Caco-2 (cell line): Measurements from ENCODE around the gene STRC. TPM values are rescaled to one million over a fixed set of nuclear protein-coding genes. Genes with fewer than 3 reads are reported as not detected.
A peak's percentile ranks its signal among the peaks of the same experiment; 100 is the strongest.
"Not testable (repeated sequence)": the region's sequence is repeated elsewhere in the genome, so short reads cannot be mapped to it uniquely, and the experiment has no call there.

Source experiments
- Bru-seq: library from RNA; stranded (reverse); fragments of 400-500 nt; gene quantifications from one replicate; lab custom pipeline; 2021; lab: Mats Ljungman, UMichigan
- BruChase-seq, 2 experiments: library from RNA; stranded (reverse); fragments of 400-500 nt; gene quantifications; one replicate each; lab custom pipeline; 2021; lab: Mats Ljungman, UMichigan
- BruUV-seq: library from RNA; stranded (reverse); fragments of 400-500 nt; replicated peaks from 2 replicates; lab custom pipeline; 2021; lab: Mats Ljungman, UMichigan
- CTCF ChIA-PET: fragments of 300-600 bp; sonication (Branson Sonifier 250); formaldehyde crosslinking; loops from one replicate; lab custom pipeline; 2022; ENCODE audit warnings: antibody characterized with exemption; lab: Charles Lee
- POLR2A ChIA-PET: fragments of 300-600 bp; sonication (Branson Sonifier 250); formaldehyde crosslinking; loops from one replicate; lab custom pipeline; 2022; ENCODE audit warnings: antibody characterized with exemption; lab: Charles Lee
- DNase-seq, 2 experiments: peaks; one replicate each; pipeline versions ENCODE4 v3.0.0 to v3.0.0-alpha.2; 2020 to 2022
- H3K27me3 ChIP-seq: replicated peaks from 2 replicates; pipeline ENCODE4 v1.6.0; 2011; ENCODE audit warnings: low read length; ENCODE audit not compliant: control insufficient read depth, insufficient read depth
- H3K36me3 ChIP-seq: 2 replicates; pipeline ENCODE4 v1.5.1; 2011; ENCODE audit warnings: low read length; ENCODE audit not compliant: control insufficient read depth, insufficient read depth
- H3K4me1 ChIP-seq: fragments of 250-450 bp; sonication (Bioruptor Pico); 2 replicates; pipeline ENCODE4 v1.5.1; 2020; ENCODE audit warnings: mild to moderate bottlenecking
- H3K4me3 ChIP-seq: 2 replicates; pipeline ENCODE4 v1.5.1; 2011; ENCODE audit warnings: low read depth, mild to moderate bottlenecking, control low read depth, low read length
- H3K9me3 ChIP-seq: fragments of 250-450 bp; sonication (Bioruptor Pico); 2 replicates; pipeline ENCODE4 v1.5.1; 2020; ENCODE audit warnings: mild to moderate bottlenecking, moderate library complexity
- H3K27ac Mint-ChIP-seq: one replicate; pipeline ENCODE4 v1.8.0; 2022; ENCODE audit warnings: mixed read lengths; ENCODE audit not compliant: unreplicated experiment
- H3K27me3 Mint-ChIP-seq: one replicate; pipeline ENCODE4 v1.8.0; 2022; ENCODE audit warnings: mixed read lengths; ENCODE audit not compliant: insufficient read depth, unreplicated experiment
- H3K36me3 Mint-ChIP-seq: one replicate; pipeline ENCODE4 v1.8.0; 2022; ENCODE audit warnings: mild to moderate bottlenecking, mixed read lengths; ENCODE audit not compliant: insufficient read depth, unreplicated experiment
- H3K4me1 Mint-ChIP-seq: one replicate; pipeline ENCODE4 v1.8.0; 2022; ENCODE audit warnings: low read depth, mixed read lengths; ENCODE audit not compliant: unreplicated experiment
- H3K4me3 Mint-ChIP-seq: one replicate; pipeline ENCODE4 v1.8.0; 2022; ENCODE audit warnings: mild to moderate bottlenecking, moderate library complexity, mixed read lengths; ENCODE audit not compliant: unreplicated experiment
- H3K9me3 Mint-ChIP-seq: one replicate; pipeline ENCODE4 v1.8.0; 2022; ENCODE audit warnings: mixed read lengths; ENCODE audit not compliant: unreplicated experiment
- intact Hi-C: fragments of 100-400 bp; cut with micrococcal nuclease; formaldehyde crosslinking; loops from one replicate; pipeline ENCODE4 v1.10.0; 2022; ENCODE audit not compliant: unreplicated experiment
- long read RNA-seq: library from polyadenylated mRNA; stranded (forward); transcript quantifications from one replicate; pipeline ENCODE4 v2.0.0, GENCODE V29; 2022
- total RNA-seq: library from RNA; stranded (reverse); gene quantifications from 2 replicates; pipeline ENCODE4 v1.2.3, GENCODE V29; 2022

The STRC gene
- 0.07 TPM in 1 of 2 replicates, not detected in the other for total RNA-seq
- Bru-seq, nascent RNA: percentile 8 among the genes with signal in this experiment
- percentile 13 among the genes with signal in this experiment for BruChase-seq, experiment 1, labeled RNA remaining after a 2-hour chase
- percentile 19 among the genes with signal in this experiment for BruChase-seq, experiment 2, labeled RNA remaining after a 6-hour chase
- long read RNA-seq: 0 reads

GRCh38 chr15:43618700-43619099, at the start of gene STRC:
Gene STRC (minus strand): TSS chr15:43618800. CDS start chr15:43618722, 78 bp downstream.
- BruUV-seq, H3K27ac Mint-ChIP-seq, H3K4me3 ChIP-seq, H3K36me3 ChIP-seq, H3K27me3 ChIP-seq, DNase-seq, CTCF ChIA-PET, intact Hi-C loops, H3K9me3 Mint-ChIP-seq, H3K36me3 Mint-ChIP-seq, H3K9me3 ChIP-seq, H3K27me3 Mint-ChIP-seq, POLR2A ChIA-PET, H3K4me1 ChIP-seq, H3K4me3 Mint-ChIP-seq, H3K4me1 Mint-ChIP-seq: not testable (repeated sequence)

DNA sequence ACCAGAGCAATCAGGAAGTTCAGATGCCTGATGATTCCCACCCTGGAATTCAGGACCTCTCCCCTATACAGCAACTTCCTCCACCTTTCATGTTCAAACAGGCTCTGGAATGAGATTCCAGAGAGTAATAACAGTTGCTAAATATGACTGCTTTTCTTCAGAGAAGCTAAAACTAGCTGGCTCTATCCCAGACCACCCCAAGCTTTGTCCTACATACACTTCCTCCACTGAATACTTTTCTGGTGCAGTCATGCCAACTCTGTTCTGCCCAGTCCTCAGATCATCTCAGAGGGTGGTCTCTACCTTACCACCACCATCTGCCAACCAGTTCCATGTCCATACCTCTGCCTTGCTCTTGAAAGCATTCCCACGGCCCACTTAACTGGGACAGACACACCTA, 47.6 kb upstream of the STRC start:
- H3K4me1 Mint-ChIP-seq, intact Hi-C loops, H3K4me3 ChIP-seq, CTCF ChIA-PET, H3K4me3 Mint-ChIP-seq, BruUV-seq, DNase-seq, H3K4me1 ChIP-seq, H3K36me3 ChIP-seq, H3K36me3 Mint-ChIP-seq, H3K9me3 Mint-ChIP-seq, H3K9me3 ChIP-seq, H3K27me3 ChIP-seq, H3K27me3 Mint-ChIP-seq, H3K27ac Mint-ChIP-seq, POLR2A ChIA-PET: not testable (repeated sequence)

DNA sequence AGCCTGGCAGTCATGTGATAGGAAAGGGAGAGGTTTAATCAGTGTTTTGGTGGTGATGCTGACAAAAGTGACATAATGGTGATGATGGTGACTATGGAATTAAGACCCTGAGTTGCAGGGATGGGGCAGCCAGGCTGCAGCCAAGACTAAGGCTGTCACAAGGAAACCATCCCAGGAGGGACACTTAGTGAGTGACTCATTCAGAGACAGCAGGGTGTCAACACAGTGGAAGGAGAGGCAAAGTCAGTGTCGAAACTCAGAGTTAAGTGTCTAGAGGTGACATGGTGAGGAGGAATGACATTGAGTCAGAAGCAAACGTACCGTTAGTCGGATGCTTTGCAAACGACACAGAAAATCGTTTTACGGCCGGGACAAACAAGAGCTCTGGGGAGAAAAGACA, 44.7 kb upstream of the STRC start:
- CTCF ChIA-PET, H3K27me3 Mint-ChIP-seq, H3K4me3 Mint-ChIP-seq, H3K4me1 Mint-ChIP-seq, DNase-seq, H3K36me3 ChIP-seq, intact Hi-C loops, H3K27me3 ChIP-seq, H3K4me3 ChIP-seq, BruUV-seq, H3K27ac Mint-ChIP-seq, H3K36me3 Mint-ChIP-seq, H3K9me3 ChIP-seq, POLR2A ChIA-PET, H3K9me3 Mint-ChIP-seq, H3K4me1 ChIP-seq: not testable (repeated sequence)

DNA sequence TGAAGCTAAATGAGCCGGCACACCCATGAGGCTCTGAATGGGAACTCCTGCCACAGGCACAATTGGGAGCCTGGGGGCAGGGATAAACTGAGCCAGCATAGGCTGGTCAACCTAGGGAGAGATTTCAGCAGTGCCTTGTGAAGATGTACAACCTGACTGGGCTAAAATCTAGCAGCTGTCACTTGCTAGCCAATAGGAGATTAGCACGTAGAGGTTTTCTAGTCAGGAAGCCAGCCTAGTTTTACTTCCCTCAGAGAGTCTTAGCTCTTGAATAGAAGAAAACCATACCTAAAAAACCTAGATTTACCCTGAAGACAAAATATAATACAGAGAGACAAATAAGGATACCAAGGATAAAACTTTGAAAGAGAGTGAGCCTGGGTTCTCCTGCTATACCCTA, 43.7 kb upstream of the STRC start:
- H3K36me3 ChIP-seq, H3K4me3 Mint-ChIP-seq, H3K9me3 ChIP-seq, H3K27ac Mint-ChIP-seq, intact Hi-C loops, CTCF ChIA-PET, H3K27me3 ChIP-seq, POLR2A ChIA-PET, H3K27me3 Mint-ChIP-seq, H3K9me3 Mint-ChIP-seq, DNase-seq, H3K4me1 Mint-ChIP-seq, H3K4me3 ChIP-seq, H3K36me3 Mint-ChIP-seq, H3K4me1 ChIP-seq, BruUV-seq: not testable (repeated sequence)

- H3K4me1 ChIP-seq, CTCF ChIA-PET, BruUV-seq, H3K27me3 Mint-ChIP-seq, DNase-seq, H3K4me3 Mint-ChIP-seq, H3K4me1 Mint-ChIP-seq, H3K27me3 ChIP-seq, POLR2A ChIA-PET, intact Hi-C loops, H3K36me3 ChIP-seq, H3K9me3 ChIP-seq, H3K27ac Mint-ChIP-seq, H3K4me3 ChIP-seq, H3K9me3 Mint-ChIP-seq, H3K36me3 Mint-ChIP-seq: not testable (repeated sequence)
These were observed 41.1 kb upstream of the STRC start for GRCh38 chr15:43659727-43660126.

- H3K4me3 Mint-ChIP-seq, H3K9me3 Mint-ChIP-seq, intact Hi-C loops, H3K4me3 ChIP-seq, DNase-seq, H3K4me1 ChIP-seq, H3K4me1 Mint-ChIP-seq, POLR2A ChIA-PET, H3K36me3 ChIP-seq, H3K27me3 Mint-ChIP-seq, H3K27ac Mint-ChIP-seq, H3K36me3 Mint-ChIP-seq, CTCF ChIA-PET, H3K27me3 ChIP-seq, H3K9me3 ChIP-seq, BruUV-seq: not testable (repeated sequence)
These were observed 30.9 kb upstream of the STRC start for GRCh38 chr15:43649430-43649926.
